Trophoblast cell (in vitro differentiated cells and primary cell): ENCODE data around the gene MACROD2.

Experiments used
- DNase-seq, 2 donors: peaks; one replicate each; pipeline ENCODE4 v3.0.0-alpha.2; 2016
- H2AFZ ChIP-seq: 2 replicates; pipeline ENCODE4 v1.6.1; 2013; ENCODE audit warnings: low read length, moderate library complexity, mild to moderate bottlenecking; ENCODE audit not compliant: insufficient read depth, poor library complexity
- H2AK5ac ChIP-seq: 2 replicates; pipeline ENCODE4 v1.6.1; 2013; ENCODE audit warnings: mild to moderate bottlenecking, low read length
- H2BK120ac ChIP-seq: 2 replicates; pipeline ENCODE4 v1.6.1; 2013; ENCODE audit warnings: low read length, mild to moderate bottlenecking, moderate library complexity; ENCODE audit not compliant: insufficient read depth, poor library complexity
- H2BK12ac ChIP-seq: 2 replicates; pipeline ENCODE4 v1.6.1; 2013; ENCODE audit warnings: mild to moderate bottlenecking, low read length, moderate library complexity
- H2BK5ac ChIP-seq: 2 replicates; pipeline ENCODE4 v1.6.1; 2013; ENCODE audit warnings: low read length, low read depth, moderate library complexity, mild to moderate bottlenecking; ENCODE audit not compliant: poor library complexity
- H3K14ac ChIP-seq: 2 replicates; pipeline ENCODE4 v1.6.1; 2013; ENCODE audit warnings: mild to moderate bottlenecking, low read length
- H3K18ac ChIP-seq: 2 replicates; pipeline ENCODE4 v1.6.1; 2013; ENCODE audit warnings: mild to moderate bottlenecking, low read length
- H3K23ac ChIP-seq: 2 replicates; pipeline ENCODE4 v1.6.1; 2013; ENCODE audit warnings: low read length
- H3K27ac ChIP-seq: 2 replicates; pipeline ENCODE4 v1.5.1; 2013; ENCODE audit warnings: low read depth, mild to moderate bottlenecking, inconsistent platforms, low read length, moderate library complexity
- H3K27me3 ChIP-seq: 2 replicates; pipeline ENCODE4 v1.6.1; 2013; ENCODE audit warnings: inconsistent platforms, mild to moderate bottlenecking, low read length, moderate library complexity; ENCODE audit not compliant: insufficient read depth
- H3K36me3 ChIP-seq, 2 experiments: 1 replicate in 1 of 2; 2 replicates in 1 of 2; pipeline ENCODE4 v1.6.1; 2013; ENCODE audit warnings: low read length in 2 of 2, mild to moderate bottlenecking in 2 of 2, moderate library complexity in 1 of 2; ENCODE audit not compliant: insufficient read depth in 2 of 2, control insufficient read depth in 1 of 2
- H3K4ac ChIP-seq: 2 replicates; pipeline ENCODE4 v1.6.1; 2013; ENCODE audit warnings: low read depth, mild to moderate bottlenecking, low read length, moderate library complexity
- H3K4me1 ChIP-seq, 2 experiments: 1 replicate in 1 of 2; 2 replicates in 1 of 2; pipeline ENCODE4 v1.6.1; 2013; ENCODE audit warnings: low read length in 2 of 2, mild to moderate bottlenecking in 2 of 2, moderate library complexity in 1 of 2; ENCODE audit not compliant: insufficient read depth in 2 of 2, control insufficient read depth in 1 of 2
- H3K4me2 ChIP-seq: 2 replicates; pipeline ENCODE4 v1.6.1; 2013; ENCODE audit warnings: inconsistent platforms, mild to moderate bottlenecking, low read length, moderate library complexity
- H3K4me3 ChIP-seq: 2 replicates; pipeline ENCODE4 v1.5.1; 2013; ENCODE audit warnings: mild to moderate bottlenecking, low read depth, low read length, inconsistent platforms
- H3K79me1 ChIP-seq: one replicate; pipeline ENCODE4 v1.6.1; 2013; ENCODE audit warnings: low read length
- H3K79me2 ChIP-seq: 2 replicates; pipeline ENCODE4 v1.6.1; 2013; ENCODE audit warnings: low read length, mild to moderate bottlenecking; ENCODE audit not compliant: control insufficient read depth, insufficient read depth, poor library complexity
- H3K9ac ChIP-seq: 2 replicates; pipeline ENCODE4 v1.6.1; 2013; ENCODE audit warnings: mild to moderate bottlenecking, low read length
- H3K9me3 ChIP-seq: 2 replicates; pipeline ENCODE4 v1.6.1; 2013; ENCODE audit warnings: low read depth, mild to moderate bottlenecking, control low read depth, inconsistent platforms, low read length; ENCODE audit not compliant: insufficient read depth
- H4K12ac ChIP-seq: 2 replicates; pipeline ENCODE4 v1.6.1; 2013; ENCODE audit warnings: low read depth, mild to moderate bottlenecking, low read length, moderate library complexity
- H4K8ac ChIP-seq: 2 replicates; pipeline ENCODE4 v1.6.1; 2013; ENCODE audit warnings: low read depth, mild to moderate bottlenecking, low read length, moderate library complexity
- H4K91ac ChIP-seq: one replicate; pipeline ENCODE4 v1.6.1; 2013; ENCODE audit warnings: low read depth, mild to moderate bottlenecking, low read length, moderate library complexity
- WGBS: extraction: QIAGEN DNeasy Blood & Tissue Kit; methylation state at CpG from one replicate; pipeline ENCODE4 v1.1.7; 2013; ENCODE audit warnings: missing lambda C conversion rate; ENCODE audit not compliant: insufficient read length, insufficient coverage; ENCODE audit errors: extremely low coverage; 5-methylcytosine and 5-hydroxymethylcytosine counted together

Gene MACROD2

GRCh38 chr20:14929388-14929787, 934.1 kb downstream of the MACROD2 start:
- Histone ChIP-seq H3K23ac (no peak overlapping the region), H4K8ac (no peak overlapping the region), H3K79me1 (no peaks in the 10 kb centered on the region), H3K27me3 (no peaks in the 10 kb centered on the region), H3K4ac (no peak overlapping the region), H3K4me1 (peaks cover 0 to 3% of the 10 kb centered on the region in 2 experiments), H2BK12ac (peak overlapping the region; percentile 49), H3K4me2 (no peak overlapping the region), H3K4me3 (no peak overlapping the region), H3K79me2 (no peaks in the 10 kb centered on the region), H2AK5ac (no peak overlapping the region), H3K14ac (no peak overlapping the region), H2AFZ (no peak overlapping the region), H4K12ac (no peak overlapping the region), H3K27ac (no peak overlapping the region), H2BK5ac (no peak overlapping the region), H4K91ac (no peak overlapping the region), H3K9me3 (no peaks in the 10 kb centered on the region), H3K36me3 (peaks cover 0 to 2% of the 10 kb centered on the region in 2 experiments), H3K18ac (no peak overlapping the region), H3K9ac (no peak overlapping the region), H2BK120ac (no peak overlapping the region)
- WGBS: no CpG with 5 or more reads among the region's 8 CpGs
- DNase-seq: no peak

GRCh38 chr20:14932040-14932439, 936.7 kb downstream of the MACROD2 start:
- Histone ChIP-seq H3K27me3 (no peaks in the 10 kb centered on the region), H3K4me2 (no peak overlapping the region), H3K4me1 (peaks cover 0 to 3% of the 10 kb centered on the region in 2 experiments), H4K91ac (no peak overlapping the region), H2AK5ac (no peak overlapping the region), H3K9ac (no peak overlapping the region), H3K79me2 (no peaks in the 10 kb centered on the region), H3K14ac (no peak overlapping the region), H3K79me1 (no peaks in the 10 kb centered on the region), H2BK120ac (no peak overlapping the region), H3K23ac (no peak overlapping the region), H4K12ac (no peak overlapping the region), H3K4me3 (no peak overlapping the region), H4K8ac (no peak overlapping the region), H2BK5ac (no peak overlapping the region), H3K18ac (no peak overlapping the region), H3K4ac (no peak overlapping the region), H3K27ac (no peak overlapping the region), H2AFZ (no peak overlapping the region), H3K36me3 (peaks cover 0 to 2% of the 10 kb centered on the region in 2 experiments), H2BK12ac (no peak overlapping the region), H3K9me3 (no peaks in the 10 kb centered on the region)
- no peak for DNase-seq
- WGBS: no CpG with 5 or more reads among the region's 4 CpGs

- no peak overlapping the region for H2BK12ac ChIP-seq
- no peak overlapping the region for H3K23ac ChIP-seq
- no peaks in the 10 kb centered on the region for H3K4me1 ChIP-seq
- H3K79me1 ChIP-seq: no peaks in the 10 kb centered on the region
- H2AK5ac ChIP-seq: no peak overlapping the region
- no peak overlapping the region for H2AFZ ChIP-seq
- no peak overlapping the region for H2BK5ac ChIP-seq
- H3K9me3 ChIP-seq: peaks cover 1% of the 10 kb centered on the region
- no peaks in the 10 kb centered on the region for H3K36me3 ChIP-seq
- no peaks in the 10 kb centered on the region for H3K27me3 ChIP-seq
- H3K14ac ChIP-seq: no peak overlapping the region
- H3K79me2 ChIP-seq: no peaks in the 10 kb centered on the region
- H3K9ac ChIP-seq: no peak overlapping the region
- no peak overlapping the region for H4K12ac ChIP-seq
- H2BK120ac ChIP-seq: no peak overlapping the region
- no peak overlapping the region for H3K18ac ChIP-seq
- no peak overlapping the region for H3K4me2 ChIP-seq
- no peak overlapping the region for H3K4ac ChIP-seq
- no peak overlapping the region for H4K91ac ChIP-seq
- no CpG with 5 or more reads among the region's 1 CpG for WGBS
- no peak overlapping the region for H3K4me3 ChIP-seq
- DNase-seq: peak in 1 of 2 donors; percentile 21
- no peak overlapping the region for H4K8ac ChIP-seq
- H3K27ac ChIP-seq: no peak overlapping the region
Measured at GRCh38 chr20:14935285-14935684, 940.0 kb downstream of the MACROD2 start.

GRCh38 chr20:14937021-14937420, 941.7 kb downstream of the MACROD2 start:
- Histone ChIP-seq H3K79me1 (no peaks in the 10 kb centered on the region), H2AFZ (no peak overlapping the region), H3K23ac (no peak overlapping the region), H4K8ac (no peak overlapping the region), H3K4me2 (no peak overlapping the region), H3K4ac (no peak overlapping the region), H3K9ac (no peak overlapping the region), H4K12ac (no peak overlapping the region), H4K91ac (no peak overlapping the region), H3K18ac (no peak overlapping the region), H3K79me2 (no peaks in the 10 kb centered on the region), H3K27me3 (no peaks in the 10 kb centered on the region), H3K36me3 (no peaks in the 10 kb centered on the region), H3K4me3 (no peak overlapping the region), H3K14ac (no peak overlapping the region), H3K4me1 (no peaks in the 10 kb centered on the region), H3K27ac (no peak overlapping the region), H2BK5ac (no peak overlapping the region), H2AK5ac (no peak overlapping the region), H2BK120ac (no peak overlapping the region), H3K9me3 (peaks cover 1% of the 10 kb centered on the region), H2BK12ac (peak overlapping the region; percentile 8)
- no CpG with 5 or more reads among the region's 3 CpGs for WGBS
- DNase-seq: no peak
